ENCODE results near the gene WDR20.

The WDR20 gene

DNA sequence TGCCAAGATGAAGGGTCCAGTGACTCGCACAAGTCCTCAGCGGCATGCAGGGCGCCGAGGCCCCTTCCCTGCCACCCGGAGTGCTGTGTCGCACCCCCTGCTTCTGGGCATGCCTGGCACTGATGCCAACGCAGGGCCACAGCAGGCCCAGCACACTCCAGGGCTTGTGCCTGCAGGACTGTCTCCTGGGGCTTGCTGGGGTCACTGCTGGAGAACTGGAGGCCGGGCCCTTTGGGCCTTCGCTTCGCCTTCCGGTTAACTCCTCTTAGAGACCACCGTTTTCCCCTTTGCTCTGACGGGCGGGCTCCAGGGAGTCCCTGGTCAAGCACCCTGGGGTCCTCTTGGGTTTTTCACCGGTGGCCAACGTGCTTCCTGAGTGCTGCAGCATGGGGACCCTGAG lies 79.6 kb downstream of the WDR20 start:
- DNase-seq (ENCODE audit: low read depth) = no peak

DNA sequence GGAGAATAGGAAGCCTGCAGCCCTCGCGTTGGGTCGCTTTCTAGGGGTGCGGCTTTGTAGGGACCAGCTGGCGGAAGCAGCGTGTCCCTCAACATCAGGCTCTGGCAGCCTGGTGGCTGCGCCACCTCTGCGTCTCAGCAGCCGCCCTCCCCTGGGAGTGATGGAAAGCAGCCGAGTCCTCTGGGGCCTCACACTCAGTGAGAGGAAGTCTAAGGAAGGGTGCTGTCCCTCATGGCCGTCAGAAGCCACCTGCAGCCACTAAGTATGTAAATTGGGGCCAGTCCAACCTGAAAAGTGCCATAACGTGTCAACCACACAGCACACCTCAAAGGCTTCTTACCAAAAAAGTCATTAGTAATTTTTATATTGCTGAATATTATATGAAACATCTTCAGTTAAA lies 80.3 kb downstream of the WDR20 start:
- DNase-seq (ENCODE audit: low read depth) = no peak

DNA sequence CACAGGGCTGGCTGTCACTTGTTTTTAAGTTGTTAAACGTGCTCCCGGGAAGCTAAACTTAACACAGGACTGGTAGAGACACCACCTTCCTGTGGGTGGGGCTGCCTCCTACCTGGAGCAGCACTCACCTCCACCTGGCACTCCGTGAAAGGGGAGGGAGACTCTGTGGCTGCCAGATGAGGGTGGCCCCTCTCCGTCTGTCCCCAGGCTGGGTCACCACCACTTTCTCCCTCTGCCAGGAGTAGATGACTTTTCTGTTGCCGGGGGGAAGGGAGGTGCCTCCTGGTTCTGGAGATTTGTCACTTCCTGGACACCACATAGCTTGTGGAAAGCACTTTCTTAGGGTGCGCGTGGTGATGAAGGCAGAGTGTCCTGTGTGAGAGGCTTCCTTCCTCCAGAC lies 81.3 kb downstream of the WDR20 start:
- peak; percentile 71 for DNase-seq (ENCODE audit: low read depth)

DNA sequence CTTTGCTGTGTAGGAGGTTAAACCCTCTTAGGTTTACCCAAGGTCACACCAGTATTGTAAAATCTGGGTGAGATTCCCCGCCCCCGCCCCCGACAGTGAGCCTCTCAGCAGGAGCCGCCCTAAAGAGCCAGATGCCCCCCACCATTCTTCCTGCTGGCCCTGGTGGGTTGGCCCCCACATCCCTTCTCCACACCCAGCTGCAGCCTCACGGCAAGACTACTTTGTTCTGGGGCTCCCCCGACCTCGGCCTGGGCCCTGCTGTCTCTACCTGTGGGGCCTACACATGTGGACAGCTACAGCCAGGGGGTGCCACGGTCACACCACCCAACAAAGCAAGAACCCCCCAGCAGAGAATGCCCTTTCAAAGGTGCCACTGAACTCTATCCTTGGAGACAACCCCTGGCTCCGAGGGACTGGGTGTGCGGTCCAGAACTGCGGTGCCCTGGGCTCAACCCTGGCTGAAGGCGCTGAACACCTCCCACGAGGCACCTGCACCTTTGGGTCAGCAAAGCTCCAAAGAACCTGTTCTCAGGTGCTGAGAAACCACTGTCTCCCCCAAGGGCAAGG lies 82.4 kb downstream of the WDR20 start:
- no peak for DNase-seq (ENCODE audit: low read depth)

DNA sequence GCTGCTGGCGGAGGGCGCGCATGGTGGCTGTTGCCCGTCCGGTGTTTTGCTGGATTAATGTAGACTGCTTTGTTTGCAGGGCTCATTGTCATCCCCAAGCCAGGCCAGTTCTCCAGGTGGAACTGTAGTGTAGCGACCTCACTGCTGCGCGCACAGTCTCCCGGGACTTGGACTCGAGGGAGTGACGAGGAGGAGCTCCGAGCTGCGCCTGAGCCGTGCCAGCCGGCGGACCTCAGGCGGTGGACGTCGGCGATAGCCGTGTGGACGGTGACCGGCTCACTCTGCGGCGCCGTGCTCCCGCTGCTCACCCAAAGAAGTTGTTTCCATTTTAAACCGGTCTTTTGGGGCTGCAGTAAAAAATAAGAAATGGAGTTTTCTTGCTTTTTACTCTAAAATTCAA lies 83.1 kb downstream of the WDR20 start:
- no peak for DNase-seq (ENCODE audit: low read depth)

DNA sequence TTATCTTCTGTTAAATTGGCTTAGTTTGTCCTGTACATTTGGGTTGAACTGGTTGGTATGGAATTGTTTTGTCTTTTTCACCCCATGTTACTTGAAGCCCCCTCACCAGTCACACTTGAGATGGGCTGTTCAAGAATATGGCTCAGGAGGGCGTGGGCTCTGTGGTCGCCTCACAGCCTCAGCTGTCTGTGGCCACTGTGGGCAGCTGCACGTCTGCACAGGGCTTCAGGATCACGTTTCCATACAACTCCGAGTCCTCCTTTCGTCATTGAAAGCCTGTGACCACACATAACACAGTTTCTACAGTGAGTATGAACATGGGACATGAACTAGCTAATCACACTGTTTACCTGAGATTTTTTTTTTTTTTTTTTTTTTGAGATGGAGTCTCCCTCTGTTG lies 84.0 kb downstream of the WDR20 start:
- DNase-seq (ENCODE audit: low read depth) = no peak

DNA sequence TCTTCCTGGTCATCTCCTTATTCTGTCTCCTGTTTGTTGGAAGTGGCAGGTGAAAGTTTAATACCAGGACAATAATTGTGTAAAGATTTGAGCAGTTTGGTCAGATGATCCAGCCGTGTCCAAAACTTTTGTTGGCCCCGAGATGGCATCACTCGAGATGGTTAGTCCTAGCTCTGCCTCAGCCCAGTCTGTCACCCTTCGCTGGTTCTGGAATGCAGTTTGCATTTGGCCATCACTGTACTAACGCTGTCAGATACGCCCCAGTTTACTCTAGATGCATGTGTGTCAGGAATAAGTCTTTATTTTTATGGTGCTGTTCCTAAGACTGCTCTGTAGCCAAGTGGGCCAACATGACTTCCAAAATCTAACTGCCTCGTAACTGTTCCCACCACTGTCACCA lies 85.7 kb downstream of the WDR20 start:
- DNase-seq (ENCODE audit: low read depth) = no peak

DNA sequence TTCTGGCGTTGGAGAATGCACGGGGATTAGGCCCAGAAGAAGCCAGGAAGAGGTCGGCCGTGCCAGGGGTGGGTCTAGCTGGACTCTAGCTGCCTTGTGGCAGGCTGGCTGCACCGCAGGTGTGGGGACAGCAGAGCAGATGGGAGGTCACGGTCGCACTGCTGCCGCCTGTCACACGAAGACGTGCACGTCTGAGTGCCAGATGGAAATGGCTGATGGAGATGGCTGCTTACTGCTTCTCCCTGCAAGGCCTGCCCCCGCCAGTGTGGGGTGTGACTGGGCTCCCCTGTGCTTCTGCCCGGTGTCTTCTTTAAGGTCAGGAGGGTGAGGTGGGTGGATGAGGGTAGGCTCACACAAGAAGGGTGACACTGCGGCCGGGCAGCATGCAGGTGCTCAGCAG lies 86.2 kb downstream of the WDR20 start:
- no peak for DNase-seq (ENCODE audit: low read depth)

DNA sequence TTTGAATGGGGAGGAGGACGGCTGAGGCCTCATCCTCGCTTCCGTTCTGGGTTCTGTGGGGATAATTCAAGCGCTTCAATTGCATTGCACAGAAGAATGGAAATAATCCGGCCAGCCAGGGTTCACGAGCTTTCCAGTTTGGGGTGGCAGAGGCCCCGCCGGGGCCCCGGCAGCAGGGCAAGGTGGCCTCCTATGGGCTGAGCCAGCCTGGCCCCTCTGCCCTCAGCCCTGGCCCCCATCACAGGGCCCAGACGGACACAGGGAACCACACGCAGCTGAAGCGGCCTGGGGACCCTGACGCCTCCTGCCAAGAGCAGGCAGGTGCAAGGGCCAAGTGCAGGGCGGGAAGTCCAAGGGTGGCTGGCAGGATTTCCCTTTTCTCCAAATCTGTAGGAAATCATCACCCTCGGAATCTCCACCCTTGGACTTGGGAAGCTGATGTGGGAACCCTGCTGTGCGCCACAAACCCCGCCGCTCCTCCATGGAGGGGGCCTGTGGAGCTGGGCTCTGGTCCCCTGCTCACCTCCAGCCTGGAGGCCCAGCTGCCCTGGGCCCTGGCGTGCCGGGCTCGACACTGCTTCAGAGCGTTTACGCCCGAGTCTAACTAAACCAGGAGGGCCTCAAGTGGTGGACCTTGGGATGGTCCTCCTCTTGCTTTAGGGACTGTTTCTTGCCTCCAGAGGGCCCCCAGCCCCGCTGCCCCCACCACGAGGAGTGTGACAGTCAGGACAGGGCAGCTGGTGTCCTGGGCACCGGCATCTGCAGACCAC lies 86.8 kb downstream of the WDR20 start:
- no peak for DNase-seq (ENCODE audit: low read depth)

DNA sequence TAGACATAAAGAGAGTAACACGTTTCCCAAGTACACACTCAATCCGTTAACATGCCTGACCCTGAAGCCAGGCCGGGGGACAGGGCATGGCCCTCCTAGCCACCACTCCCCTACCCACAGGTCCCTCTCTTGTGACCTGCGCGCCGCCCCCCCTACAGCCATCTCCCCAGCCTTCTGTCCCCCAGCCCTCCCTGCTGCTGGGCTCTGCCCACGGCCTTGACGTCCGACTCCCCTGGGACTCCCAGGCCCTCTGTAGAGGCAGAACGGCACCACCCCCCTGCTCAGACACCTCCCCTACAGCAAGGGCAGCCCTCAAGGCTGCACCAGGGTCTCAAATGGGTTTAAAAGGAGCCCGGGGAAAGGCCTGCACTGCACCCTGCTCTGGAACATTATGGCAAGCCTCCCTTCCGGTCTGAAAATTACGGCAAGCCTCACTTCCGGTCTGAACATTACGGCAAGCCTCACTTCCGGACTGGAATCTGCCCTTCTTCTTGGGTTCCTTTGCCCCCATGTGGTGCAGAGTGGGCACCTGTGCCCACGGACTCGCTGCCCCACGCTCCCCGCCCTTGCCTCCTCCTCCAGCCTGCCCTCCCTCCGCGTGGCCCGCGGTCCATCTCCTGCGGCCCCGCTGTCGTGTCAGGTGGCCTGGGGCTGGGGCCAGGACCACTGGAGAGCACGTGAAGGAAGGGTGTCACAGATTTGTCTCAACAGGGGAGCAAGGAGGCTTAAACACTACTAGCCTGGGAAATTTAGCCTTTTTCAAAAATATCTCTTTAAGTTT lies 87.7 kb downstream of the WDR20 start:
- no peak for DNase-seq (ENCODE audit: low read depth)

DNA sequence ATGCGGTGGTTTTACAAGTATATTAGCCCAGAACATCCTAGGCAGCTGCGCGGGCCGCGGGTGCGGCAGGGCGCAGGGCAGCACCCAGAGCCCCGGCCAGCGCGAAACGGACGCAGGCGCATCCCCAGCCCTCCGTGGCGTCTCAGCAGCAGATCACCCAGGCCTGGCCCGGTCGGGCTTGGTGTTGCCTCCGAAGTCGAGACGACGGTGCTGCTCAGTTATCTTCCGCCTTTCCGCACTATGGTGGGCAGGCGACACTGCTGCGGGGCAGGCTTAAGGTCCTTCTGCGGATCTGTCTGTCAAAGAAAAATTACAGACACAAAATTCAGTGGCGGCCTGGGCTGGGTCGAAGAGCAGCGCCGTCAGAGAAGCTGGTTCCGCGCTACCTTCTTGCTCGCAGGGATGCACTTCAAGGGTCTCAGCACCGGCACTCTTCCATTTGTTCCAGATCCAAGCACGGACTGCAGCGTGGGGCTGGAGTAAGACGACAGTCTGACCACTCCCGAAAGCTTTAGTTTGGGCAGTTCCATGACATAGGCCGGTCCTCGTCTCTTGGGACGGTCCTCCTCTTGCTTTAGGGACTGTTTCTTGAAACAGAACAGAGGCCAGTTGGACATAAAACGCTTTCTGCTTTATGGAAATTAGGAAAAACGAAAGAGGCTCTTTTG lies 89.5 kb downstream of the WDR20 start:
- no peak for DNase-seq (ENCODE audit: low read depth)

DNA sequence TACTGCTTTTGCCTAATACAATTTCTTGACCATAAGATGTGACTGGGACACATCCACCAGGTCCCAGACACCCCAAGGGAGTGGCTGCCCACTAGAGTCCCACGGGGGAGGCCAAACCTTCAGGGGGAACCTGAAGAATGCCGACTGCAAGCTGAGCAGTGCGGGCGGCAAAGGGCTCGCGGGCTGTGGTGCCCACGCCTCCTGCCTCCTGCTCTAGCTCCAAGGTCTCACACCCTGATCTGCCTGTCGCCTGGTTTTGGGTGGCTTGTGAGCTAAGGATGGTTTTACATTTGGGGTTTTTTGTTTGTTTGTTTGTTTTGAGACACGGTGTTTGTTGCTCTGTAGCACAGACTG lies 90.0 kb downstream of the WDR20 start:
- no peak for DNase-seq (ENCODE audit: low read depth)

DNA sequence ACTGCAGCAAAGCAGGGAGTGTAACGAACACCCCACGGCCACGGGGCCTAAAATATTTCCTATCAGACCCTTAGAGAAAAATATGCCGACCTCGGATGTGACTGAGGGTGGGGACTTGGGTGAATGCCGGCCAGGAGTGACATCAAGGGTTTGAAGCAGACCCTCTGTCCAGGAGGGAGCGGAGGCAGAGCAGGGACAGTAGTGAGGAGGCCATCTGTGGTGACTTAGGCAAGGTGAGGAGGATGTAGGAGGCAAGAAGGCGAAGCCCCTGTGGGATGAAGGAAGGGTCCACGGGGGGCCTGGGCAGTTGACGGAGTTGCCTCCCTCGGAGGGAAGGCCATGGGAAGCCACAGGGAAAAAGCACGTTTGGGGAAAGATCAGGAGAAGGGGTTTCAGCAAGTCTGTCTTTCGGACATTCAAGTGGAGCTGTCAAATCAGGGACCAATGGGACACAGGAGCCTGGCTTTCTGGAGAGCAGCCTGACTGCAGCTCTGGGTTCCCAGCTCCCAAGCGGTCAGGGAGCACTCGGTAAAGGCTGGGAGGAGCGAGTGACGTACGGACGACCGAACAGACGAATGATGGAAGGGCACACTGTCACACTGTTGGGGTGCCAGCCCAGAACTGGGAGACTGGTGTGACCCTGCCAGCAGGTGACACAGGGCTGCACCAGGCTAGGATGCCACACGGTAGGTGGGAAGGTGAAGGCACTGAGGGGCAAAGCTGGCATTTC lies 90.9 kb downstream of the WDR20 start:
- no peak for DNase-seq (ENCODE audit: low read depth)

DNA sequence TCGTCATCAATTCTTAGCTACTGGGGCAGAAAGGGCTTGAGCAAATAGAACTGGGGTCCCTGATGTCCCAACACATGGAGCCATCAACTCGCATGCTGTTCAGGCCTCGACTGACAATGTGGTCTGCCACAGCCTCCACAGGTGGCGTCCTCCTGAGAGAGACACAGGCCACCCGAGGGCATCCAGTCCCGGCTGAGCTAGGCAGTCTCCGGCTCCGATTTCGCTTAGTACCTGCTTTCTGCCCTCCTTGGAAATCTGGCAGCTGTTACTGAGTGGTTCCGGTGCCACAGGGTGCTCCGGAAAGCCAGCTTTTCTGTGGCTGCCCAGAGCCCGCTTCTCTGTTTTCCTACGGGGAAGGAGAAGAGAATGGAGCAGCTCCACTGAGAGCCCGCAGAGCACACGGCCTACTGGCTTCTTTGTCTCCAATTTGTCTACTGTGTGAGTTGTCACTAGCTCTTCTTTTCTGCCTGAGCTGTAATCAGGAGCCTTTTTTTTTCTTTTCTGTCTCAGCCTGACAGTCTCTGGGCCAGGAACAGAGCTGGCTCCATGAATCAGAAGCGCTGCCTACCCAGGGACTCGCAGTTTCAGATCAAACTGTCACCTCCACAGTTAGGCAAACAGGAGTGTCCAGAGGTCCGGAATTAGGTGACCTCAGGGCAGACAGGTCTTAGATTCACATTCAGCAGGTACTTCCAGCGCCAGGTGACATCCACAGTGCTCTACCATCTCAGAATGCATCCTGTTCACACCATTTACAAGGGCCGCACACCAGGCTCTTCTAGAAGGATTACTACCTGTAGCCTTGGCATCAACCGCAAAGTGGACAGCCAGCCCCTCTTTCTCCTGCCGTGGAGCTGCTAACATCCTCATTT lies 92.0 kb downstream of the WDR20 start:
- no peak for DNase-seq (ENCODE audit: low read depth)

DNA sequence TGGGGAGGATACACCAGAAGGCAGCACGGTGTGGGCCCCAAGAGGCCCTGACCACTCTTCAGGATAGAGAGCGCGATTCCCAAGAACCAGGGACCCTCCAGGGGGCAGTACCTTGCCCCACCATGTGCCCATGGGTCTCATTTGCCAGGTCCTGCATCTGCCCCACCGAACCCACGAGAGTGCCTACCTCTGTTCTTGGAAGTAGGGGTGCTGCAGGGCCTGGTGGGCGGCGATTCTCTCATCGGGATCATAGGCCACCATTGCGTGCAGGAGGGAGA lies 92.6 kb downstream of the WDR20 start:
- no peak for DNase-seq (ENCODE audit: low read depth)

DNA sequence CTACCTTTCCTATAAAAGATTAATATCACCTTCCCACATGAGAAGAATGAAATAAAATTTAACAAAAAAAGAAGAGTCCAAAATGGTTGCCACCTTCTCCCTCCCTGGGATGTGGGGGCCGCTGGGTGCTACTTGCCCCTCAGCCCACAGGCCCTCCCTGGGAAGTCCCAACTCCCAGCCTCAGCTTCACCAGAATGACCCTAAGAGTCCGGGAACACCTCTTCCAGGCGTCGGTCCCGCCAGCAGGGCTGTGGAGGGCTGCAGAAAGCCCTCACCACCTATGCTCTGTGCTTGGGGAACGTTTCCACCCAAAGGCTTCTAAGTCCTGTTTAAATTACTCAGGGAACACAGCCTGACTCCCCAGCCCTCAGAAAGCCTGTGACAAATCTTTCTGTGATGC lies 93.4 kb downstream of the WDR20 start:
- no peak for DNase-seq (ENCODE audit: low read depth)

DNA sequence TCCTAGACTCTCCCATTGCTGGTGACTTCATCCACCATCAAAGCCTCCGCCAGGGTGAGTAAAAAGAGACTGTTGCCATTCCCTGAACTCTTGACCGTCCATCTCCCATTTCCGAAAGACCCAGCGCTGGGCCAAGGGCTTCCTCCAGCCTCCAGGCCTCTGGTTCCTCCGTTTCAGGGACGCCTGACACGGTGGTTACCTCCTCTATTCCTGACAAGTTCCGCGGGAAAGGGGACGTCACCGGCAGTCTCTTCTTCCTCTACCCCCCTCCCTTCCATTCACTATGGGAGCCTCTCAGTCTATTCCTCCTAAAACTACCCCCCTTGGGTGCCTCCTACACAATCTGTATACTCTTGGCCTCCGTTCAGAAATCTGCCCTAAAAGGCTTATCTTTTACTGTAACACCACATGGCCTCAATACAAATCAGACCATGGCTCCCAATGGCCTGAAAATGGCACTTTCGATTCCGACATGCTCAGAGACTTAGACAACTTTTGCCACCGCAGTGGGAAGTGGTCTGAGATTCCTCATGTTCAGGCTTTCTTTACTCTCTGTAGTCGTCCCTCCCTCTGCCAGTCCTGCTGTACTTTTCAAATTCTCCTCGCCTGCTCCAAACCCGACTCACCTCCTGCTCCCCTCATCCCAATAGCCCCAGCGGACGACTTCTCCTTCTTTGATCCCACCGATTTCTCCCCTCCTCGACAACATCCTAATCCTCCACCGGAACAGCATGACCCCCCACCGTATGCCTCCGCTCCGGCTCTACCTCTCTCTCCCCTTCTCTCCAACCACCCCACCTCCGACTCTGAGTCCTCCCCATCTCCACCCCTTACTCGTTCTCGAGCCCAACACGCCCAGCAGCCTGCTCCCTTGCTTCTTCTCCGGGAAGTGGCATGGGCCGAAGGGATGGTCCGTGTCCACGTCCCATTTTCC lies 94.9 kb downstream of the WDR20 start:
- no peak for DNase-seq (ENCODE audit: low read depth)

DNA sequence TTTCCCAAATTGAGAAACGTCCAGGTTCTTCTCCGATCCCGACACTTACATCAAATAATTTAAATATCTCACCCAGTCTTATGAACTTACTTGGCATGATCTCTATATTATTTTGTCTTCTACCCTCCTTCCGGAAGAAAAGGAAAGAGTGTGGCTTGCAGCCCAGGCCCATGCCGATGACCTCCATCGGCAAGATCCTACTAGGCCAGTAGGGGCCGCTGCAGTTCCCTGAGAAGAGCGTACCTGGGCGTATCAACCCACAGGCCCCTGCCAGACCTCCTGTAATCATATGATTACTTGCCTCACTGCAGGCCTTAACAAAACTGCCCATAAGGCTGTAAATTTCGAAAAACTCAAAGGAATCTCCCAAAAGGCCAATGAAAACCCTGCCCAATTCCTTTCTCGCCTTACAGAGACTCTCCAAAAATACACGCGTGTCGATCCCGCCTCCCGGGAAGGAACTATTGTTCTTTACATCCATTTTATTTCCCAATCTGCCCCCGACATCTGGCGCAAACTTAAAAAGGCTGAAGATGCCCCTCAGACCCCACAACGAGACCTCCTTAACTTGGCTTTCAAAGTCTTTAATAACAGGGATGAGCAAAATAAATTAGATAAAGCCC lies 95.7 kb downstream of the WDR20 start:
- DNase-seq (ENCODE audit: low read depth) = peak; percentile 86

DNA sequence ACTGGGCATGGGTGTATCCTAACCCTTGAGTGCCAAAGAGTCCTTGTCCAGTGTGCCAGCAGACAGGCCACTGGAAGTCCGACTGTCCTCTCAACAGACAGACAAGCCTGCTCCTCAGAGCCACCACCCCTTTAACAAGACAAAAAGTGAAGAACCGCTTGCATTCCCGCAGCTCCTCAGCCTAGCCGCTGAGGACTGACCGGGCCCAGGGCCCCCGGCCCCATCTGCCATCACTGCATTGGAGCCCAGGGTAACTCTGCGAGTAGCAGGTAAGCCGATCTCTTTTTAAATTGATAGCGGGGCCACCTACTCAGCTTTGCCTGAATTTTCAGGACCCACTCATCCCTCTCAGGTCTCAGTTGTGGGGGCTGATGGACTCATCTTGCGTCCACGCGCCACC lies 96.3 kb downstream of the WDR20 start:
- no peak for DNase-seq (ENCODE audit: low read depth)

DNA sequence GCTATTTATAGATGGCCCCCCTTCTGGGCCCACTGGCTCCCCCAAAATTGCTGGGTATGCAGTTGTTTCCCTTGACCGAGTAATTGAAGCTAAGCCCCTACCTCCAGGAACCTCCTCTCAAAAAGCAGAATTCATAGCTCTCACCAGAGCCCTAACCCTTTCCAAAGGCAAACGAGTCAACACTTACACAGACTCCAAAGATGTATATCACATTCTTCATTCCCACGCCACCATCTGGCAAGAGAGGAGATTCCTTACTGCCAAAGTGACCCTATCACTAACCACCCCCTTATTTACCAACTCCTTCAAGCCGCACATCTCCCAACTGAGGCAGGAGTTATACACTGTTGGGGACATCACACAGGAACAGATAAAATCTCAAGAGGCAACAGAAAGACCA lies 98.4 kb downstream of the WDR20 start:
- peak; percentile 62 for DNase-seq (ENCODE audit: low read depth)
